ENCODE measurements around the gene CRELD2. TPM values are rescaled to one million over a fixed set of nuclear protein-coding genes. Genes with fewer than 3 reads are reported as not detected.

The CRELD2 gene
- total RNA-seq, 4 donors from 2014 or later, result 50.3 to 244 (median 154) TPM

- Histone ChIP-seq H3K36me3 (peaks cover 15 to 22% of the 10 kb centered on the region in 2 donors), H3K9me3 (no peaks in the 10 kb centered on the region), H3K27ac (peak overlapping the region; percentile 51 to 97 (median 96)), H3K27me3 (no peaks in the 10 kb centered on the region), H3K4me3 (replicated peaks in 1 of 3) (peak overlapping the region in 1 of 3 donors; percentile 9), H3K4me1 (peaks cover 56 to 92% of the 10 kb centered on the region in 2 donors)
- no peak for TF ChIP-seq POLR2A (IDR thresholded peaks at IDR 0.05)
- TF ChIP-seq CTCF (IDR thresholded peaks at IDR 0.05), result no peak
- 49 to 71% methylated on average over 3 to 11 of the region's 36 CpGs for WGBS, 2 donors
- peak in 1 of 2 donors; percentile 42 for DNase-seq
- intact Hi-C loops (cut with DNase I), result no loop called here
These were observed 48.6 kb downstream of the CRELD2 start for GRCh38 chr22:49966774-49967705.

- H3K4me3 ChIP-seq (replicated peaks in 1 of 3), result no peak overlapping the region
- no peak for TF ChIP-seq CTCF (IDR thresholded peaks at IDR 0.05)
- no peak for TF ChIP-seq POLR2A (IDR thresholded peaks at IDR 0.05)
- H3K27ac ChIP-seq, result peak overlapping the region; percentile 51 to 97 (median 96)
- no peaks in the 10 kb centered on the region for H3K27me3 ChIP-seq
- peaks cover 13 to 18% of the 10 kb centered on the region in 2 donors for H3K36me3 ChIP-seq
- 40 to 73% methylated on average over 8 to 16 of the region's 18 CpGs for WGBS, 2 donors
- intact Hi-C loops (cut with DNase I), result no loop called here
- H3K9me3 ChIP-seq, result no peaks in the 10 kb centered on the region
- peaks cover 57 to 94% of the 10 kb centered on the region in 2 donors for H3K4me1 ChIP-seq
- peak; percentile 76 to 77 for DNase-seq
These were observed 49.3 kb downstream of the CRELD2 start for GRCh38 chr22:49967706-49968208.

DNA sequence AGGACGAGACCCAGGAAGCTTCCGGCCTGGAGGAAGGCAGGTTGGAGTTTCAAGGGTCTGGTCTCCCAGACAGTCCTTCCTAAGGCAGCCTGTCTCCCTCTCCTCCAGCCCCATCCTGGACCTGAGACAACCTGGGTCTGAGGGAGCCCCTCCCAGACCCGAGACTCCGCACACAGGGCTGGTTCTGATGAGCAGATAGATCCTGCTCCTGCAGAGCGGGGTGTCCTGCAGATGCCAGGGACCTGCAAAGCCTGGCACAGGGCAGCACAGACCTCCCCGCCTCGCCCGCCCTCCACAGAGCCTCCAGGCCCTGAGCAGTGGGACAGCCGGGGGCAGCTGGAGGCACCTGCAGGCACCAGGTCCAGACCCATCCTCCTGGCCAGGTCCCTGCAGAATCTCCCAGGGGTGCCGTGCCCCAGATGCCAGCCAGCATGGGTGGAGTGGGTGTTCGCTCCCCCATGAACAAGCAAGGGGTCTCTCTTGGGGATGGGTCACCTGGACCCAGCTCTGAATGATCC, 49.9 kb downstream of the CRELD2 start:
- Histone ChIP-seq H3K27me3 (no peaks in the 10 kb centered on the region), H3K4me1 (peaks cover 51 to 88% of the 10 kb centered on the region in 2 donors), H3K27ac (peak overlapping the region; percentile 51 to 97 (median 96)), H3K36me3 (peaks cover 6 to 12% of the 10 kb centered on the region in 2 donors), H3K4me3 (replicated peaks in 1 of 3) (no peak overlapping the region), H3K9me3 (no peaks in the 10 kb centered on the region)
- DNase-seq, result no peak
- TF ChIP-seq CTCF (IDR thresholded peaks at IDR 0.05) (no peak), POLR2A (IDR thresholded peaks at IDR 0.05) (no peak)
- WGBS, 2 donors, result 92 to 94% methylated on average over 2 to 3 of the region's 11 CpGs
- intact Hi-C loops (cut with DNase I), result no loop called here

GRCh38 chr22:49968831-49969661, 50.6 kb downstream of the CRELD2 start:
- TF ChIP-seq CTCF (IDR thresholded peaks at IDR 0.05) (no peak), POLR2A (IDR thresholded peaks at IDR 0.05) (no peak)
- intact Hi-C loops (cut with DNase I), result no loop called here
- WGBS, 2 donors, result 100% methylated on average over 1 of the region's 16 CpGs
- Histone ChIP-seq H3K4me3 (replicated peaks in 1 of 3) (no peak overlapping the region), H3K36me3 (peaks cover 1 to 6% of the 10 kb centered on the region in 2 donors), H3K4me1 (peaks cover 46 to 81% of the 10 kb centered on the region in 2 donors), H3K27ac (peak overlapping the region; percentile 68 to 97 (median 86)), H3K9me3 (no peaks in the 10 kb centered on the region), H3K27me3 (no peaks in the 10 kb centered on the region)
- peak in 1 of 2 donors; percentile 6 for DNase-seq

Measured in thyroid gland (tissue), 4 donors.